H1 (cell line): ENCODE measurements around the gene CACNA1G. TPM values are rescaled to one million over a fixed set of nuclear protein-coding genes. Genes with fewer than 3 reads are reported as not detected.

ENCODE experiments used
- CTCF ChIA-PET: fragments of 300-600 bp; sonication (Branson Sonifier 250); formaldehyde crosslinking; loops from one replicate; lab custom pipeline; 2021; ENCODE audit not compliant: partially characterized antibody; lab: Charles Lee
- POLR2A ChIA-PET: fragments of 300-600 bp; sonication (Branson Sonifier 250); formaldehyde crosslinking; loops from one replicate; lab custom pipeline; 2021; ENCODE audit warnings: inconsistent platforms; ENCODE audit not compliant: partially characterized antibody; lab: Charles Lee
- DNase-seq, 2 experiments: peaks; one replicate each; pipeline versions ENCODE4 v3.0.0 to v3.0.0-alpha.2; 2010 to 2022; ENCODE audit warnings: low spot score in 2 of 2, low read depth in 1 of 2, mixed read lengths in 1 of 2
- FAIRE-seq: peaks from 2 replicates; lab custom pipeline; 2011; peaks lifted over from hg19 to GRCh38; lab: Jason Lieb, UNC
- H2AFZ ChIP-seq: 2 replicates; pipeline ENCODE4 v1.8.1; 2012; ENCODE audit warnings: low read length, inconsistent platforms
- H2AK5ac ChIP-seq: 2 replicates; pipeline ENCODE4 v1.6.1; 2013; ENCODE audit warnings: low read depth, low read length
- H2BK120ac ChIP-seq: replicated peaks from 2 replicates; pipeline ENCODE3; 2013; ENCODE audit warnings: low read depth, low read length, inconsistent platforms
- H2BK12ac ChIP-seq: 2 replicates; pipeline ENCODE4 v1.6.1; 2013; ENCODE audit warnings: low read depth, low read length
- H2BK15ac ChIP-seq: 2 replicates; pipeline ENCODE4 v1.6.1; 2013; ENCODE audit warnings: low read length
- H2BK20ac ChIP-seq: 2 replicates; pipeline ENCODE4 v1.6.1; 2013; ENCODE audit warnings: low read length
- H2BK5ac ChIP-seq: 2 replicates; pipeline ENCODE4 v1.6.1; 2013; ENCODE audit warnings: low read depth, low read length
- H3K14ac ChIP-seq: 2 replicates; pipeline ENCODE4 v1.6.1; 2013; ENCODE audit warnings: inconsistent platforms; ENCODE audit not compliant: insufficient read length
- H3K18ac ChIP-seq: 2 replicates; pipeline ENCODE4 v1.6.1; 2013; ENCODE audit warnings: low read length; ENCODE audit errors: extremely low read depth
- H3K23ac ChIP-seq: 2 replicates; pipeline ENCODE4 v1.6.1; 2013; ENCODE audit warnings: inconsistent platforms; ENCODE audit not compliant: insufficient read length
- H3K23me2 ChIP-seq: 2 replicates; pipeline ENCODE4 v1.6.1; 2013; ENCODE audit warnings: low read depth, low read length
- H3K27ac ChIP-seq: 2 replicates; pipeline ENCODE4 v1.6.1; 2011; ENCODE audit warnings: low read depth, low read length, inconsistent platforms
- H3K27me3 ChIP-seq, 4 experiments: replicated peaks in 1 of 4; 1 replicate in 1 of 4; 2 replicates in 3 of 4; pipeline versions ENCODE4 v1.6.1 to v1.8.1; 2011 to 2013; ENCODE audit warnings: low read length in 3 of 4, mild to moderate bottlenecking in 3 of 4, inconsistent platforms in 2 of 4, mixed read lengths in 2 of 4, moderate library complexity in 1 of 4; ENCODE audit not compliant: control insufficient read depth in 3 of 4, insufficient read depth in 3 of 4; ENCODE audit errors: extremely low read depth in 1 of 4
- H3K36me3 ChIP-seq, 4 experiments: 2 replicates each; pipeline versions ENCODE4 v1.6.1 to v1.8.1; 2011 to 2013; ENCODE audit warnings: mild to moderate bottlenecking in 4 of 4, low read length in 3 of 4, moderate library complexity in 2 of 4, control low read depth in 1 of 4, inconsistent platforms in 1 of 4; ENCODE audit not compliant: insufficient read depth in 4 of 4, control insufficient read depth in 2 of 4
- H3K4ac ChIP-seq: replicated peaks from 2 replicates; pipeline ENCODE3; 2013; ENCODE audit warnings: low read length, low read depth, mixed read lengths, inconsistent platforms; ENCODE audit not compliant: insufficient read length
- H3K4me1 ChIP-seq, 4 experiments: replicated peaks in 1 of 4; 1 replicate in 1 of 4; 2 replicates in 3 of 4; pipeline versions ENCODE4 v1.6.1 to v1.8.1; 2011 to 2013; ENCODE audit warnings: low read length in 3 of 4, inconsistent platforms in 2 of 4, mixed read lengths in 1 of 4; ENCODE audit not compliant: insufficient read depth in 4 of 4, control insufficient read depth in 3 of 4
- H3K4me2 ChIP-seq, 2 experiments: 2 replicates each; pipeline versions ENCODE4 v1.6.1 to v1.8.1; 2011 to 2013; ENCODE audit warnings: low read depth in 2 of 2, low read length in 2 of 2, control low read depth in 1 of 2, inconsistent platforms in 1 of 2, mild to moderate bottlenecking in 1 of 2; ENCODE audit not compliant: insufficient read depth in 1 of 2
- H3K4me3 ChIP-seq, 4 experiments: fragments of 200-600, 300-600 bp in 1 of 4; sonication (generic), shearing (Covaris generic), sonication (Bioruptor Twin) in 1 of 4; 2 replicates each; pipeline versions ENCODE4 v1.5.1 to v1.8.1; 2011 to 2016; ENCODE audit warnings: low read length in 4 of 4, low read depth in 3 of 4, control low read depth in 2 of 4, inconsistent platforms in 2 of 4, mild to moderate bottlenecking in 2 of 4, mixed read lengths in 1 of 4, moderate library complexity in 1 of 4; ENCODE audit not compliant: insufficient read depth in 2 of 4; ENCODE audit errors: extremely low read depth in 1 of 4
- H3K56ac ChIP-seq: replicated peaks from 2 replicates; pipeline ENCODE3; 2013; ENCODE audit warnings: low read depth, mild to moderate bottlenecking, mixed read lengths, low read length, inconsistent platforms; ENCODE audit not compliant: insufficient read length
- H3K79me1 ChIP-seq: 2 replicates; pipeline ENCODE4 v1.6.1; 2013; ENCODE audit warnings: low read depth, low read length, control low read depth
- H3K79me2 ChIP-seq, 2 experiments: 2 replicates each; pipeline versions ENCODE4 v1.6.1 to v1.8.1; 2012 to 2013; ENCODE audit warnings: low read length in 2 of 2, mild to moderate bottlenecking in 2 of 2, inconsistent platforms in 1 of 2; ENCODE audit not compliant: insufficient read depth in 2 of 2, control insufficient read depth in 1 of 2
- H3K9ac ChIP-seq, 4 experiments: replicated peaks in 1 of 4; 1 replicate in 1 of 4; 2 replicates in 3 of 4; pipeline versions ENCODE4 v1.6.1 to v1.8.1; 2011 to 2013; ENCODE audit warnings: low read depth in 3 of 4, low read length in 3 of 4, control low read depth in 2 of 4, mild to moderate bottlenecking in 2 of 4, moderate library complexity in 2 of 4, inconsistent platforms in 1 of 4; ENCODE audit errors: extremely low read depth in 1 of 4
- H3K9me3 ChIP-seq, 2 experiments: 2 replicates each; pipeline versions ENCODE4 v1.6.1 to v1.8.1; 2012 to 2013; ENCODE audit warnings: mild to moderate bottlenecking in 2 of 2, moderate library complexity in 2 of 2, control low read depth in 1 of 2, inconsistent platforms in 1 of 2, low read depth in 1 of 2, low read length in 1 of 2, mixed read lengths in 1 of 2; ENCODE audit not compliant: insufficient read depth in 2 of 2
- H4K20me1 ChIP-seq, 2 experiments: replicated peaks in 1 of 2; 2 replicates each; pipeline versions ENCODE3 to v1.8.1; 2011 to 2013; ENCODE audit warnings: inconsistent platforms in 2 of 2, low read length in 2 of 2, mild to moderate bottlenecking in 1 of 2; ENCODE audit not compliant: insufficient read depth in 2 of 2, control insufficient read depth in 1 of 2
- H4K5ac ChIP-seq: 2 replicates; pipeline ENCODE4 v1.6.1; 2013; ENCODE audit warnings: low read length, low read depth, mixed read lengths, inconsistent platforms; ENCODE audit not compliant: insufficient read length
- H4K8ac ChIP-seq: 2 replicates; pipeline ENCODE4 v1.8.0; 2013; ENCODE audit warnings: mild to moderate bottlenecking, moderate library complexity, low read length, inconsistent platforms; ENCODE audit not compliant: insufficient read depth; ENCODE audit errors: extremely low read depth
- H4K91ac ChIP-seq: replicated peaks from 2 replicates; pipeline ENCODE3; 2013; ENCODE audit warnings: low read length, mixed read lengths, inconsistent platforms; ENCODE audit not compliant: insufficient read length
- JUN ChIP-seq: IDR thresholded peaks from 2 replicates; pipeline ENCODE4 v1.6.1; 2011; ENCODE audit warnings: low read depth, mild to moderate bottlenecking, improper control_type of control experiment, low read length
- KDM4A ChIP-seq: IDR thresholded peaks from one replicate; pipeline ENCODE4 v1.7.1; 2012; ENCODE audit warnings: low read depth, mild to moderate bottlenecking, moderate library complexity, low read length, inconsistent platforms; ENCODE audit not compliant: severe bottlenecking
- TAF7 ChIP-seq: optimal IDR thresholded peaks from 2 replicates; pipeline ENCODE3; 2011; ENCODE audit warnings: low read depth, mild to moderate bottlenecking, inconsistent platforms, low read length, moderate library complexity, borderline replicate concordance
- WGBS, 2 experiments: shearing (Covaris generic) in 1 of 2; methylation state at CpG; one replicate each; pipeline versions ENCODE4 v1.1.6 to v1.1.7; 2013 to 2015; ENCODE audit warnings: low lambda C conversion rate in 2 of 2, mixed read lengths in 2 of 2, inconsistent platforms in 1 of 2, low coverage in 1 of 2, missing lambda C conversion rate in 1 of 2; ENCODE audit not compliant: insufficient replicate concordance in 2 of 2, insufficient coverage in 1 of 2, insufficient read length in 1 of 2; ENCODE audit errors: extremely low coverage in 1 of 2, missing lambda C conversion rate in 1 of 2; 5-methylcytosine and 5-hydroxymethylcytosine counted together
- polyA plus RNA-seq, 7 experiments: library from polyadenylated mRNA; depleted of rRNA in 3 of 7; stranded (reverse) in 5 of 7; unstranded in 2 of 7; fragments of >200 nt in 5 of 7; fragments of 200-250 nt in 2 of 7; gene quantifications; 1 replicate in 5 of 7; 2 replicates in 1 of 7; 4 replicates in 1 of 7; pipeline versions ENCODE4 v1.2.1 to v1.2.3, GENCODE V29; 2011 to 2013; ENCODE audit warnings: missing spikeins in 2 of 7, mixed read lengths in 2 of 7
- total RNA-seq: library from RNA; stranded (reverse); fragmentation: NEBNext Ultra II Directional; extraction: Animal tissue kit (Norgen Biotek cat#: 25700); gene quantifications from 2 replicates; pipeline ENCODE4 v1.2.1, GENCODE V29; 2021
- TF ChIP-seq, protein P1 (sequence below), 3 experiments: IDR thresholded peaks; 1 replicate in 2 of 3; 2 replicates in 1 of 3; pipeline versions ENCODE4 v1.5.1 to v1.6.1; 2011; ENCODE audit warnings: low read length in 3 of 3, mild to moderate bottlenecking in 3 of 3, inconsistent platforms in 2 of 3, low read depth in 1 of 3, moderate library complexity in 1 of 3; ENCODE audit not compliant: insufficient read depth in 1 of 3; ENCODE audit errors: control extremely low read depth in 1 of 3

The CACNA1G gene
- total and polyA plus RNA-seq, 2 of the 8 experiments (the other 6 are each of a cell fraction or from before 2014, with no cell fraction given) = 2.9 to 4.9 TPM

DNA sequence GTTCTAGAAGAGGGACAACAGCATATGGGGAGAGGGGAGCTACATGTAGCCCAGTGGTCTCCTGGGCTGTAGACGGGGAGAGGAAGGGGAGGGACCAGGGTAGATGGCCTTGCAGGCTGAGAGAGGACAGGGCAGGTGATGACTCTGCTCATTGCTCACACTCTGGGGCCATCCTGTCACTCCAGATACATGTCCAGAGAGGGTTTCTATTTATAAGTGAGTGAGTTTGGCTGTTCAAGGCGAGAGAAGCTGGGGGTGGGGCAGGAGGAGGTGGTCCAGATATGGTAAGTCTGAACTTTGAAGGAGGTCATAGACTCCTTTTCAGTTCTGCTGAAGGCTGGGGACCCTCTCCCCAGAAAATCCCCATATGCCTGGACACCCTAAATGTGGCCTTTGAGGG is 22.2 kb downstream of the CACNA1G start:
- Histone ChIP-seq H3K4me3 (no peak overlapping the region), H3K23me2 (no peaks in the 10 kb centered on the region), H4K8ac (no peak overlapping the region), H2BK20ac (no peak overlapping the region), H3K9me3 (no peaks in the 10 kb centered on the region), H3K4me1 (peaks cover 0 to 22% (median 9%) of the 10 kb centered on the region in 4 experiments; a peak in 6 of 7 replicates), H3K4me2 (no peak overlapping the region), H3K56ac (no peak overlapping the region), H2BK12ac (no peak overlapping the region), H3K27ac (no peak overlapping the region), H2AFZ (no peak overlapping the region), H3K18ac (no peak overlapping the region), H3K79me1 (no peaks in the 10 kb centered on the region), H4K91ac (no peak overlapping the region), H3K9ac (no peak overlapping the region), H3K14ac (no peak overlapping the region), H2BK5ac (no peak overlapping the region), H2BK15ac (no peak overlapping the region), H3K4ac (no peak overlapping the region), H4K20me1 (no peaks in the 10 kb centered on the region), H2BK120ac (no peak overlapping the region), H3K79me2 (no peaks in the 10 kb centered on the region), H2AK5ac (no peak overlapping the region), H3K23ac (no peak overlapping the region), H3K27me3 (no peaks in the 10 kb centered on the region; a peak in 1 of 7 replicates), H3K36me3 (no peaks in the 10 kb centered on the region), H4K5ac (no peak overlapping the region)
- ChIA-PET CTCF (interaction anchor here (0.6 to 10.2 kb wide), 15 partner anchors 12 to 269 kb away, joined by 3 to 95 read pairs (median 5); partner anchors contain the start of gene RSAD1), POLR2A (interaction anchor here (1.2 to 1.5 kb wide), 2 partner anchors 12 to 19 kb away, joined by 3 to 5 read pairs; no protein-coding TSS in a partner anchor)
- TF ChIP-seq, protein P1, sequence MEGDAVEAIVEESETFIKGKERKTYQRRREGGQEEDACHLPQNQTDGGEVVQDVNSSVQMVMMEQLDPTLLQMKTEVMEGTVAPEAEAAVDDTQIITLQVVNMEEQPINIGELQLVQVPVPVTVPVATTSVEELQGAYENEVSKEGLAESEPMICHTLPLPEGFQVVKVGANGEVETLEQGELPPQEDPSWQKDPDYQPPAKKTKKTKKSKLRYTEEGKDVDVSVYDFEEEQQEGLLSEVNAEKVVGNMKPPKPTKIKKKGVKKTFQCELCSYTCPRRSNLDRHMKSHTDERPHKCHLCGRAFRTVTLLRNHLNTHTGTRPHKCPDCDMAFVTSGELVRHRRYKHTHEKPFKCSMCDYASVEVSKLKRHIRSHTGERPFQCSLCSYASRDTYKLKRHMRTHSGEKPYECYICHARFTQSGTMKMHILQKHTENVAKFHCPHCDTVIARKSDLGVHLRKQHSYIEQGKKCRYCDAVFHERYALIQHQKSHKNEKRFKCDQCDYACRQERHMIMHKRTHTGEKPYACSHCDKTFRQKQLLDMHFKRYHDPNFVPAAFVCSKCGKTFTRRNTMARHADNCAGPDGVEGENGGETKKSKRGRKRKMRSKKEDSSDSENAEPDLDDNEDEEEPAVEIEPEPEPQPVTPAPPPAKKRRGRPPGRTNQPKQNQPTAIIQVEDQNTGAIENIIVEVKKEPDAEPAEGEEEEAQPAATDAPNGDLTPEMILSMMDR (IDR thresholded peaks at IDR 0.05; ENCODE audit: control extremely low read depth in 1 of 3, insufficient read depth in 1 of 3, low read depth in 1 of 3, low read length in 3 of 3) = no peak
- TF ChIP-seq JUN (no peak), TAF7 (no peak), KDM4A (no peak)
- no peak for FAIRE-seq
- 86% methylated on average over 2 of the region's 2 CpGs; no CpG with 5 or more reads in 1 of the 2 experiments for WGBS, 2 experiments
- no peak for DNase-seq
